MM.1S (cell line): ENCODE results near the gene ACOXL.

Experiments used
- CTCF ChIP-seq: fragments of 300-600 bp; sonication (generic); IDR thresholded peaks from 2 replicates; pipeline ENCODE4 v1.5.1; 2016; ENCODE audit warnings: antibody characterized with exemption, low read length, mixed read lengths
- EZH2 ChIP-seq: fragments of 300-600 bp; sonication (generic); optimal IDR thresholded peaks from 2 replicates; pipeline ENCODE3; 2017; ENCODE audit warnings: low read depth, mild to moderate bottlenecking, antibody characterized with exemption, low read length, mixed read lengths
- EZH2phosphoT487 ChIP-seq: fragments of 300-600 bp; sonication (generic); IDR thresholded peaks from 2 replicates; pipeline ENCODE4 v1.6.1; 2018; ENCODE audit warnings: antibody characterized with exemption, low read length

- no peak for TF ChIP-seq EZH2phosphoT487
- TF ChIP-seq CTCF, result no peak
- TF ChIP-seq EZH2, result no peak
Observed at GRCh38 chr2:111165084-111165483, 432.7 kb downstream of the ACOXL start.
